Skeletal muscle satellite cell (primary cell): Measurements from ENCODE around the gene MBD5.

Source experiments
- H3K27me3 ChIP-seq: 2 replicates; pipeline ENCODE4 v1.7.0; 2013; ENCODE audit warnings: low read length; ENCODE audit not compliant: control insufficient read depth, insufficient read depth
- H3K36me3 ChIP-seq: 2 replicates; pipeline ENCODE4 v1.7.0; 2013; ENCODE audit warnings: mild to moderate bottlenecking, control low read depth, low read length; ENCODE audit not compliant: insufficient read depth
- H3K4me1 ChIP-seq: 2 replicates; pipeline ENCODE4 v1.7.0; 2013; ENCODE audit warnings: low read length; ENCODE audit not compliant: control insufficient read depth, insufficient read depth
- H3K4me2 ChIP-seq: 2 replicates; pipeline ENCODE4 v1.7.0; 2013; ENCODE audit warnings: mild to moderate bottlenecking, low read length
- H3K4me3 ChIP-seq: 2 replicates; pipeline ENCODE4 v1.7.0; 2013; ENCODE audit warnings: low read length
- H3K9ac ChIP-seq: 2 replicates; pipeline ENCODE4 v1.7.0; 2013; ENCODE audit warnings: mild to moderate bottlenecking, low read depth, low read length, moderate library complexity
- H3K9me3 ChIP-seq: replicated peaks from 2 replicates; pipeline ENCODE4 v1.7.0; 2013; ENCODE audit warnings: mild to moderate bottlenecking, control low read depth, low read length

Gene MBD5

DNA sequence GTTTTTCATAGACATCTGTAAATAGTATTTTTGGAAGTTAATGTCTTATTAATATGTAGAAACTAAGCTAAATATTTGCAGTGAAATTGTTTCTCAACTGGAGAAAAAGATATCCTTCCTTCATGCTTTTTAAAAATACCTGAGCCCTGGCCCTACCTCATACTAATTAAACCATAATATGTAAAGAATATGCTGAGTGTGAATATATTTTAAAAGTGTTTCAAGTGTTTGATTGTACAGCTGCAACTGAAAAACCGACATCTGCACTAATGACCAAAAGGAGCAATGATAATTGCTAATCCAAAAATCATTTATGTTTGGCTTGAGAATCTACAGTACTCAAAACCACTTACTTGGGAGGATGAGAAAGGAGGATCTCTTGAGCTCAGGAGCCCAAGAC is 156.7 kb downstream of the MBD5 start:
- Histone ChIP-seq H3K4me2 (no peak overlapping the region), H3K9ac (no peak overlapping the region), H3K4me3 (no peak overlapping the region), H3K27me3 (no peaks in the 10 kb centered on the region), H3K36me3 (peaks cover 6% of the 10 kb centered on the region), H3K9me3 (no peaks in the 10 kb centered on the region), H3K4me1 (no peaks in the 10 kb centered on the region)

DNA sequence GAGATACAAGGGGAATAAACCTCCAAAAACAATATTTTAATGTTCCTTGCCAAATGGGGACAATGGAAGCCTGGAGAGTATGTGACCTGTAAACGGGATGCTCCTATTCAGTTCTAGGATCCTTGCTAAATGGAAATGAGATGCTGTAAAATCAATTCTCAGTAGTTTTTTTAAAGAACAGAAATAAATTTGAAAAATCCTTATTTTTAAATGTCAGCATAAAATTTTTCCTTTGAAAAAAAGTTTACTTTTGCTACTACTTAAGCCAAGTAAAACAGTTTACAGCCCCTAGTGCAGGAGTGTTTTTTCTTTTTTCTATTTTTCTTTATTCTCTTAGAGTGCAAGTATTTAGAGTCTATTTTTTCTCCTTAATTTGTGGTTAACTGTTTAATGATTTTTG is 158.8 kb downstream of the MBD5 start:
- no peak overlapping the region for H3K4me3 ChIP-seq
- no peaks in the 10 kb centered on the region for H3K9me3 ChIP-seq
- peaks cover 9% of the 10 kb centered on the region for H3K36me3 ChIP-seq
- H3K4me1 ChIP-seq = no peaks in the 10 kb centered on the region
- no peak overlapping the region for H3K9ac ChIP-seq
- H3K27me3 ChIP-seq = no peaks in the 10 kb centered on the region
- no peak overlapping the region for H3K4me2 ChIP-seq

DNA sequence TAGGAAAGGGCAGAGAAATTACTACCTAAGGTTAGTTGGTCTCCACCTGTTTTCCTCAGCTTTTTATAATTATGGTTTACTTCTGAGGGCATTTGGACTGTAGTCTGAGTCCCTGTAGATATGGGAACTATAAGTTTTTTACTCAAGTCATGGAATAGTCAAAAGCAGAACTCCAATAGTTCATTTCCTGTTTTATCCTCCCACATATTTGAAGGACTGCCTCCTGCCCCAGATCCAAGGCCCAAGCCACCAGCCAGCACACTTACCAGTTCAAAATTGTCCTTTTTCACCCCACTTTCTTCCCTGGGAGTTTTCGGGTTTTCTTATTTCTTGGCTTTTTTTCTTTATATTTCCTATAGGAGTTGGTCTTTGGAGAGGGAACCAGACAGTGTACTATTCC is 164.1 kb downstream of the MBD5 start:
- H3K4me1 ChIP-seq = no peaks in the 10 kb centered on the region

DNA sequence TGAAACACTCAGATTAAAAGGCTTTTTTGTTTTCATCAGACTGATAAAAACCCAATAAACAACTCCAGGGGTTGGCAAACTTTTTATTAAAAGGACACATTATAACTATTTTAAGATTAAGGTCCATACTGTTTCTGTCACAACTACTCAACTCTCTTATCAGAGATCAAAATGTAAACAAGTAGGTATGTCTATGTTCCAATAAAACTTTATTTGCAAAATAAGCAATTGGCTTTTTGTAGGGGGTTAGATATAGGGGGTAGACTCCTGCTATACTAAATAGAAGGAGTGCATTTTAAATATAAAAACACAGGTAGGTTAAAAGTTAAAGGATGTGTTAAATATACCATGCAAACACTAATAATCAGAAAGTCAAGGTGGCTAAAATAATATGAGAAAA is 174.0 kb downstream of the MBD5 start:
- H3K9ac ChIP-seq = no peak overlapping the region
- H3K4me3 ChIP-seq = no peak overlapping the region
- H3K27me3 ChIP-seq = no peaks in the 10 kb centered on the region
- H3K4me2 ChIP-seq = no peak overlapping the region
- no peaks in the 10 kb centered on the region for H3K4me1 ChIP-seq
- no peaks in the 10 kb centered on the region for H3K9me3 ChIP-seq
- H3K36me3 ChIP-seq = no peaks in the 10 kb centered on the region

More for the DNA sequence above, 164.1 kb downstream of the MBD5 start:
- Histone ChIP-seq H3K4me3 (no peak overlapping the region), H3K4me2 (no peak overlapping the region), H3K9ac (no peak overlapping the region), H3K9me3 (no peaks in the 10 kb centered on the region), H3K27me3 (no peaks in the 10 kb centered on the region), H3K36me3 (peaks cover 4% of the 10 kb centered on the region)

DNA sequence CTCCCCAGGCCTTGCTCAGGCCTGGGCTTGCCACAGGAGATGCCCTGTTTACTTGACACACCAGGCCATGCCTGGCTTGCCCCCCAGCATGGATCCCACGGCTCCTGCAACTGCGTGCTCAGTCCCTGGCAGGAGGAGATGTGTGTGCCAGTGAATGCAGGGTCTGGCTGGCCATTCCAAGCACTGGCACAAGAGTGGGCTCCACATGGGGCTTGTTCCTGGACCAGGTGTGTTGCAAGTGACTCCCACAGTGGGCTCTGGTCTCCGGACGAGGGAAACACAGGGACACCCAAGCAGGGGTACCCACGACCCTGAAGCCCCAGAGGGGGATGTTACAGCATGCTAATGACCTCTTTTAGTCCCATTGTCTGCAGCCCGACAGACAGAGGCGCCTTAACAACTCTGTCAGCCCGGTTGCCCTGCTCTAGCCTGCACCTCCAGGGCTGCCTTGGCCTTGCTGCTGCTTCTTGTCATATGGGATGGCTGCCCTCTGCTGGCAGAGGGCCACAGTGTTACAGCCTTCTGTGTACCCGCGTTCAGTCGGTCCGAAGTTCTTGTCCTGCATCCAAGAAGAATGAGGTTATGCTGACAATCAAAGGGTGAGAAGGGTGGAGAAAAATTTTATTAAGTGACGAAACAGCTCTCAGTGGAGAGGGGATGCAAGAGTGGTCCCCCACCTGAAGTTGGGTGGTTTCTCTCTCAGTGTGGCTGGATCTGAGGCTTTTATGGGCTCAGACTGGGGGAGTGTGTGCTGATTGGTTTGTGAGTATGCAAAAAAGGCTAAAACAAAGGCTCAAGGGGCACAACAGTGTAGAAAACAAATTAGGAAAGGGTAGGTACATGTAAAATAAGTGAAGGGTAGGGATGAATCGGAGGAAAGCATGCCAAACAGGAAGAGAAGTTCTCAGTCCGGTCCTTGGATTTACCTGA is 180.4 kb downstream of the MBD5 start:
- H3K4me2 ChIP-seq = no peak overlapping the region

DNA sequence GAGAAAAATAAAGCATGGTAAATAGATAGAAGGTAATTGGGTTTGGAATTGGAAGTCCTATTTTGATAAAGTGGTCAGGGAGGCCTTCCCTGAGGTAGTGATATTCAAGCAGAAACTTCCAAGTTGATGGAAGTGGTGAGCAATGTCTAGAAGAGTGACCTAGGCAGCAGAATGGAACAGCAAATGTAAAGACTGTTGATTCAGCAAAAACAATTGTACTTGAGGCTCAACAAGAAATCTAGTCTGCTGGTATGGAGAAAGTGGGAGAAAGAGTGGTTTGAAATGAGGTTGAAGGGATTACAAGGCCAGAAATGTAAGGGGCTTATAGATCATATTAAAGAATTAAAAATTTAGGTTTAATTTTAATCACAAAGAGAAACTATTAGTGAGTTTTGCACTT is 181.3 kb downstream of the MBD5 start:
- no peak overlapping the region for H3K9ac ChIP-seq
- no peaks in the 10 kb centered on the region for H3K9me3 ChIP-seq
- no peak overlapping the region for H3K4me2 ChIP-seq
- H3K4me3 ChIP-seq = no peak overlapping the region
- no peaks in the 10 kb centered on the region for H3K27me3 ChIP-seq
- no peaks in the 10 kb centered on the region for H3K36me3 ChIP-seq
- no peaks in the 10 kb centered on the region for H3K4me1 ChIP-seq

More for the DNA sequence above, 180.4 kb downstream of the MBD5 start:
- Histone ChIP-seq H3K27me3 (no peaks in the 10 kb centered on the region), H3K4me1 (no peaks in the 10 kb centered on the region), H3K4me3 (no peak overlapping the region), H3K9me3 (no peaks in the 10 kb centered on the region), H3K36me3 (no peaks in the 10 kb centered on the region), H3K9ac (no peak overlapping the region)

DNA sequence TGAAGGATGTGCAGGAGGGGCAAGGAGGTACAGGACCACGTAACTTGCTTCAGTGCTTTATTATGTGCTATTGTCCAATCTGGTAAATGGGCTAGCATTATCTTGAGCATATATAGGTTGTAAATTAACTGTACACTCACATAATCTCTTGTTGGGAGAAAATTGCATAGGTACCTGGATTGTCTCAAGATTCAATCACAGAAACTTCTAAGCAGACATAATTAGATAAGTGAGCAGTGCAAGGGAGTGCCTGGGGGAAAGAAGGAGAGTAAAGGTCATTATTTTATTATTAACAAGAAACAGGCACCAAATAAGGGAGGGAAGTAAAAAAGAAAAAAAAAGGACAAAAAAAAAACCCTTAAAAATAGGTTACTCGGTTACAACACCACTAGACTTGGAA is 186.2 kb downstream of the MBD5 start:
- Histone ChIP-seq H3K36me3 (no peaks in the 10 kb centered on the region), H3K4me2 (no peak overlapping the region), H3K27me3 (no peaks in the 10 kb centered on the region), H3K9ac (no peak overlapping the region), H3K4me3 (no peak overlapping the region), H3K4me1 (no peaks in the 10 kb centered on the region), H3K9me3 (no peaks in the 10 kb centered on the region)

DNA sequence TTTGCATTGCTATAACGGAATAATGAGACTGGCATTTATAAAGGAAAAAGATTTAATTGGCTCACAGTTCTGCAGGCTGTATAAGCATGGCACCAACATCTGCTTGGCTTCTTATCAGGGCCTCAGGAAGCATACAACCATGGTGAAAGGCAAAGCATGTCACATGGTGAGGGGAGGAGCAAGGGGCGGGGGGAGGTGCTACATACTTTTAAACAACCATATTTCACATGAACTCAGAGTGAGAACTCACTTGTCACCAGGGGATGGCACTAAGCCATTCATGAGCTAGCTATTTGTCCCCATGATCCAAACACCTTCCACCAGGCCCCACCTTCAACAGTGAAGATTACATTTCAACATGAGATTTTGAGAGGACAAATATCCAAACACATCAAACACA is 188.7 kb downstream of the MBD5 start:
- no peaks in the 10 kb centered on the region for H3K9me3 ChIP-seq
- H3K4me2 ChIP-seq = no peak overlapping the region
- no peaks in the 10 kb centered on the region for H3K4me1 ChIP-seq
- H3K27me3 ChIP-seq = no peaks in the 10 kb centered on the region
- H3K4me3 ChIP-seq = no peak overlapping the region
- H3K36me3 ChIP-seq = no peaks in the 10 kb centered on the region
- H3K9ac ChIP-seq = no peak overlapping the region

DNA sequence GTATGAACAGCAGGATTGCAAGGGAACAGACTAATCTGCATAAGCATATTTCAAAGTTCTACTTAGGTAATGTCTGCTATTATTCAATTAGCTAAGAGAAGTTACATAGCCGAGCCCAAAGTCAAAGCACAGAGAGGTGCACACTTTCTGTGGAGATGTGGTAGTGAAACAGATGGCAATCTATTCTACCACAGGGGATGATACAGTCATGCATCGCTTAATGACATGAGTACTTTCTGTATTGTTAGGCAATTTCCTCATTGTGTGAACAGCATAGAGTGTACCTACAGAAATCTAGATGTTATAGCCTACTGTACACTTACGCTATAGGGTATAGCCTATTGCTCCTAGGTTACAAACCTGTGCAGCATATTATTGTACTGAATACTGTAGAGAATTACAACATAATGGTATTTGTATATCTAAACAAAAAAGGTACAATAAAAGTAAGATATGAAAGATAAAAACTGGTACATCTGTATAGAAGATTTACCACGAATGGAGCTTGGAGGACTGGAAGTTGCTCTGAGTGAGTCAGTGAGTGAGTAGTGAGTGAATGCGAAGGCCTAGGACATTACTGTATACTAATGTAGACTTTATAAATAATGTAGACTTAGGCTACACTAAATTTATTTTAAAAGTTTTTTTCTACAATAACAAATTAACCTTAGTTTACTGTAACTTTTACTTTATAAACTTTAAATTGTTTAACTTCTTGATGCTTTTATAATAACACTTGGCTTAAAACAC is 197.6 kb downstream of the MBD5 start:
- Histone ChIP-seq H3K4me2 (no peak overlapping the region), H3K27me3 (no peaks in the 10 kb centered on the region), H3K9me3 (peaks cover 4% of the 10 kb centered on the region), H3K36me3 (no peaks in the 10 kb centered on the region), H3K4me3 (no peak overlapping the region), H3K9ac (no peak overlapping the region), H3K4me1 (no peaks in the 10 kb centered on the region)

DNA sequence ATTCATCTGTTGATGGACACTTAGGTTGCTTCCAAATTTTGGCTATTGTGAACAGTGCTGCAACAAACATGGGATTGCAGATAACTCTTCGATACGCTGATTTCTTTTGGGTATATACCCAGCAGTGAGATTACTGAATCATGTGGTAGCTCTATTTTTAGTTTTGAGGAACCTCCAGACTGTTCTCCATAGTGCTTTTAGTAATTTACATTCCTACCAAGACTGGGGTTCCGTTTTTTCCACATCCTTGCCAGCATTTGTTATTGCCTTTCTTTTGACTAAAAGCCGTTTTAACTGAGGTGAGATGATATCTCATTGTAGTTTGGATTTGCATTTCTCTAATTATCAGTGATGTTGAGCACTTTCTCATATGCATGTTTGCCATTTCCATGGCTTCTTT is 200.3 kb downstream of the MBD5 start:
- H3K36me3 ChIP-seq = no peaks in the 10 kb centered on the region
- no peaks in the 10 kb centered on the region for H3K4me1 ChIP-seq
- H3K9me3 ChIP-seq = peaks cover 4% of the 10 kb centered on the region
- no peaks in the 10 kb centered on the region for H3K27me3 ChIP-seq
- H3K4me2 ChIP-seq = no peak overlapping the region
- no peak overlapping the region for H3K4me3 ChIP-seq
- H3K9ac ChIP-seq = no peak overlapping the region

DNA sequence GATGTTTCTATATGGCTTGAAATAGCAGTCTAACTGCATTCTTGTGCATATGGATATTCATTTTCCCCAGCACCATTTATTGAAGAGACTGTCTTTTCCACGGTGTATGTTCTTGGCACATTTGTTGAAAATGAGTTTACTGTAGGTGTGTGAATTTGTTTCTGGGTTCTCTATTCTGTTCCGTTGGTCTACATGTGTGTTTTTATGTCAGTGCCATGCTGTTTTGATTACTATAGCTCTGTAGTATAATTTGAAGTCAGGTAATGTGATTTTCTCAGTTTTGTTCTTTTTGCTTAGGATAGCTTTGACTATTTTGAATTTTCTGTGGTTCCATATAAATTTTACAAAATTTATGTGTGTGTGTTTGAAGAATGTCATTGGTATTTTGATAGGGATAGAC is 201.0 kb downstream of the MBD5 start:
- no peaks in the 10 kb centered on the region for H3K36me3 ChIP-seq
- H3K4me2 ChIP-seq = no peak overlapping the region
- H3K4me3 ChIP-seq = no peak overlapping the region
- no peak overlapping the region for H3K9ac ChIP-seq
- H3K27me3 ChIP-seq = no peaks in the 10 kb centered on the region
- peaks cover 4% of the 10 kb centered on the region for H3K9me3 ChIP-seq
- H3K4me1 ChIP-seq = no peaks in the 10 kb centered on the region
